NK-92 (cell line): ENCODE results near the gene BCAS3.

Experiments
- DNase-seq: peaks from one replicate; lab custom pipeline; 2025; ENCODE audit not compliant: unreplicated experiment; lab: John Stamatoyannopoulos, UW

Gene BCAS3

GRCh38 chr17:61306003-61306402, 628.4 kb downstream of the BCAS3 start:
- no peak for DNase-seq

GRCh38 chr17:61307905-61308886, 630.5 kb downstream of the BCAS3 start:
- DNase-seq, result no peak

GRCh38 chr17:61309362-61310256, 632.0 kb downstream of the BCAS3 start:
- DNase-seq, result no peak

GRCh38 chr17:61310590-61310989, 632.9 kb downstream of the BCAS3 start:
- no peak for DNase-seq

- DNase-seq, result no peak
Measured at GRCh38 chr17:61312406-61313295, 635.0 kb downstream of the BCAS3 start.

GRCh38 chr17:61313461-61314326, 636.0 kb downstream of the BCAS3 start:
- no peak for DNase-seq

GRCh38 chr17:61314368-61315078, 636.9 kb downstream of the BCAS3 start:
- no peak for DNase-seq

- DNase-seq, result no peak
Measured at GRCh38 chr17:61316633-61317032, 639.0 kb downstream of the BCAS3 start.

GRCh38 chr17:61317779-61318178, 640.1 kb downstream of the BCAS3 start:
- DNase-seq, result no peak

GRCh38 chr17:61318684-61319098, 641.0 kb downstream of the BCAS3 start:
- no peak for DNase-seq

GRCh38 chr17:61321344-61321743, 643.7 kb downstream of the BCAS3 start:
- DNase-seq, result no peak

GRCh38 chr17:61322325-61323002, 644.8 kb downstream of the BCAS3 start:
- DNase-seq, result no peak

- no peak for DNase-seq
Measured at GRCh38 chr17:61323003-61323908, 645.6 kb downstream of the BCAS3 start.

GRCh38 chr17:61323909-61324868, 646.5 kb downstream of the BCAS3 start:
- no peak for DNase-seq

- no peak for DNase-seq
Measured at GRCh38 chr17:61324950-61325349, 647.3 kb downstream of the BCAS3 start.

- DNase-seq, result no peak
Measured at GRCh38 chr17:61325382-61326073, 647.9 kb downstream of the BCAS3 start.
